ENCODE data around the gene RAP1A. TPM values are rescaled to one million over a fixed set of nuclear protein-coding genes. Genes with fewer than 3 reads are reported as not detected.

The RAP1A gene
- total RNA-seq, 1 experiment from 2014 or later: 25.4 TPM

- TF ChIP-seq, protein P1, sequence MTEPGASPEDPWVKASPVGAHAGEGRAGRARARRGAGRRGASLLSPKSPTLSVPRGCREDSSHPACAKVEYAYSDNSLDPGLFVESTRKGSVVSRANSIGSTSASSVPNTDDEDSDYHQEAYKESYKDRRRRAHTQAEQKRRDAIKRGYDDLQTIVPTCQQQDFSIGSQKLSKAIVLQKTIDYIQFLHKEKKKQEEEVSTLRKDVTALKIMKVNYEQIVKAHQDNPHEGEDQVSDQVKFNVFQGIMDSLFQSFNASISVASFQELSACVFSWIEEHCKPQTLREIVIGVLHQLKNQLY (CRISPR knock-in tag; IDR thresholded peaks at IDR 0.05): no peak
- TF ChIP-seq, protein P2, sequence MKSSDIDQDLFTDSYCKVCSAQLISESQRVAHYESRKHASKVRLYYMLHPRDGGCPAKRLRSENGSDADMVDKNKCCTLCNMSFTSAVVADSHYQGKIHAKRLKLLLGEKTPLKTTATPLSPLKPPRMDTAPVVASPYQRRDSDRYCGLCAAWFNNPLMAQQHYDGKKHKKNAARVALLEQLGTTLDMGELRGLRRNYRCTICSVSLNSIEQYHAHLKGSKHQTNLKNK (CRISPR knock-in tag; IDR thresholded peaks at IDR 0.05): no peak
- no peak; the same call in 1 of the 2 replicates for TF ChIP-seq ZBTB21 (CRISPR knock-in tag; IDR thresholded peaks at IDR 0.05; ENCODE audit: borderline replicate concordance)
- no peak for TF ChIP-seq ZNF671 (CRISPR knock-in tag; IDR thresholded peaks at IDR 0.05)
- no peak for TF ChIP-seq TEAD1 (CRISPR knock-in tag; IDR thresholded peaks at IDR 0.05)
- TF ChIP-seq, protein P3, sequence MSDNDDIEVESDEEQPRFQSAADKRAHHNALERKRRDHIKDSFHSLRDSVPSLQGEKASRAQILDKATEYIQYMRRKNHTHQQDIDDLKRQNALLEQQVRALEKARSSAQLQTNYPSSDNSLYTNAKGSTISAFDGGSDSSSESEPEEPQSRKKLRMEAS (CRISPR knock-in tag; IDR thresholded peaks at IDR 0.05): peak; percentile 89
- no peak for TF ChIP-seq RORB (CRISPR knock-in tag; IDR thresholded peaks at IDR 0.05)
- peak; percentile 51; the same call in 1 of the 2 replicates for TF ChIP-seq FOXP4 (CRISPR knock-in tag; IDR thresholded peaks at IDR 0.05)
- TF ChIP-seq, protein P4, sequence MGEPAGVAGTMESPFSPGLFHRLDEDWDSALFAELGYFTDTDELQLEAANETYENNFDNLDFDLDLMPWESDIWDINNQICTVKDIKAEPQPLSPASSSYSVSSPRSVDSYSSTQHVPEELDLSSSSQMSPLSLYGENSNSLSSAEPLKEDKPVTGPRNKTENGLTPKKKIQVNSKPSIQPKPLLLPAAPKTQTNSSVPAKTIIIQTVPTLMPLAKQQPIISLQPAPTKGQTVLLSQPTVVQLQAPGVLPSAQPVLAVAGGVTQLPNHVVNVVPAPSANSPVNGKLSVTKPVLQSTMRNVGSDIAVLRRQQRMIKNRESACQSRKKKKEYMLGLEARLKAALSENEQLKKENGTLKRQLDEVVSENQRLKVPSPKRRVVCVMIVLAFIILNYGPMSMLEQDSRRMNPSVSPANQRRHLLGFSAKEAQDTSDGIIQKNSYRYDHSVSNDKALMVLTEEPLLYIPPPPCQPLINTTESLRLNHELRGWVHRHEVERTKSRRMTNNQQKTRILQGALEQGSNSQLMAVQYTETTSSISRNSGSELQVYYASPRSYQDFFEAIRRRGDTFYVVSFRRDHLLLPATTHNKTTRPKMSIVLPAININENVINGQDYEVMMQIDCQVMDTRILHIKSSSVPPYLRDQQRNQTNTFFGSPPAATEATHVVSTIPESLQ (CRISPR knock-in tag; IDR thresholded peaks at IDR 0.05): no peak
- TF ChIP-seq GRHL2 (CRISPR knock-in tag; IDR thresholded peaks at IDR 0.05; ENCODE audit: insufficient replicate concordance, severe bottlenecking): no peak
- no peak; the same call in 1 of the 2 replicates for TF ChIP-seq KAT7 (CRISPR knock-in tag; IDR thresholded peaks at IDR 0.05; ENCODE audit: borderline replicate concordance)
- no peak for TF ChIP-seq ZNF138 (CRISPR knock-in tag; conservative IDR thresholded peaks at IDR 0.05)
- TF ChIP-seq, protein P5, sequence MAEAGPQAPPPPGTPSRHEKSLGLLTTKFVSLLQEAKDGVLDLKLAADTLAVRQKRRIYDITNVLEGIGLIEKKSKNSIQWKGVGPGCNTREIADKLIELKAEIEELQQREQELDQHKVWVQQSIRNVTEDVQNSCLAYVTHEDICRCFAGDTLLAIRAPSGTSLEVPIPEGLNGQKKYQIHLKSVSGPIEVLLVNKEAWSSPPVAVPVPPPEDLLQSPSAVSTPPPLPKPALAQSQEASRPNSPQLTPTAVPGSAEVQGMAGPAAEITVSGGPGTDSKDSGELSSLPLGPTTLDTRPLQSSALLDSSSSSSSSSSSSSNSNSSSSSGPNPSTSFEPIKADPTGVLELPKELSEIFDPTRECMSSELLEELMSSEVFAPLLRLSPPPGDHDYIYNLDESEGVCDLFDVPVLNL (CRISPR knock-in tag; IDR thresholded peaks at IDR 0.05; ENCODE audit: borderline replicate concordance, low read depth): 0 out of 2 replicates have a peak, but pooled peaks have one; percentile 29
- no peak for TF ChIP-seq TP53 (CRISPR knock-in tag; IDR thresholded peaks at IDR 0.05)
- TF ChIP-seq MYBL2 (CRISPR knock-in tag; IDR thresholded peaks at IDR 0.05): peak; percentile 20; the same call in 1 of the 2 replicates
- TF ChIP-seq NR2C2 (CRISPR knock-in tag; IDR thresholded peaks at IDR 0.05): no peak
- no peak for TF ChIP-seq OVOL2 (CRISPR knock-in tag; IDR thresholded peaks at IDR 0.05; ENCODE audit: borderline replicate concordance)
- TF ChIP-seq IRF2 (CRISPR knock-in tag; IDR thresholded peaks at IDR 0.05; ENCODE audit: borderline replicate concordance, low read depth): no peak
- TF ChIP-seq AFF4 (CRISPR knock-in tag; IDR thresholded peaks at IDR 0.05; ENCODE audit: borderline replicate concordance): no peak
- no peak for TF ChIP-seq ZSCAN18 (CRISPR knock-in tag; IDR thresholded peaks at IDR 0.05)
- TF ChIP-seq, protein P6, sequence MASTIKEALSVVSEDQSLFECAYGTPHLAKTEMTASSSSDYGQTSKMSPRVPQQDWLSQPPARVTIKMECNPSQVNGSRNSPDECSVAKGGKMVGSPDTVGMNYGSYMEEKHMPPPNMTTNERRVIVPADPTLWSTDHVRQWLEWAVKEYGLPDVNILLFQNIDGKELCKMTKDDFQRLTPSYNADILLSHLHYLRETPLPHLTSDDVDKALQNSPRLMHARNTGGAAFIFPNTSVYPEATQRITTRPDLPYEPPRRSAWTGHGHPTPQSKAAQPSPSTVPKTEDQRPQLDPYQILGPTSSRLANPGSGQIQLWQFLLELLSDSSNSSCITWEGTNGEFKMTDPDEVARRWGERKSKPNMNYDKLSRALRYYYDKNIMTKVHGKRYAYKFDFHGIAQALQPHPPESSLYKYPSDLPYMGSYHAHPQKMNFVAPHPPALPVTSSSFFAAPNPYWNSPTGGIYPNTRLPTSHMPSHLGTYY (CRISPR knock-in tag; IDR thresholded peaks at IDR 0.05): no peak
- TF ChIP-seq, protein P7, sequence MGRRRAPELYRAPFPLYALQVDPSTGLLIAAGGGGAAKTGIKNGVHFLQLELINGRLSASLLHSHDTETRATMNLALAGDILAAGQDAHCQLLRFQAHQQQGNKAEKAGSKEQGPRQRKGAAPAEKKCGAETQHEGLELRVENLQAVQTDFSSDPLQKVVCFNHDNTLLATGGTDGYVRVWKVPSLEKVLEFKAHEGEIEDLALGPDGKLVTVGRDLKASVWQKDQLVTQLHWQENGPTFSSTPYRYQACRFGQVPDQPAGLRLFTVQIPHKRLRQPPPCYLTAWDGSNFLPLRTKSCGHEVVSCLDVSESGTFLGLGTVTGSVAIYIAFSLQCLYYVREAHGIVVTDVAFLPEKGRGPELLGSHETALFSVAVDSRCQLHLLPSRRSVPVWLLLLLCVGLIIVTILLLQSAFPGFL (CRISPR knock-in tag; IDR thresholded peaks at IDR 0.05; ENCODE audit: borderline replicate concordance): no peak
- TF ChIP-seq NR3C1 (CRISPR knock-in tag; conservative IDR thresholded peaks at IDR 0.05; ENCODE audit: low read depth): no peak
Observed at GRCh38 chr1:111755331-111756123, 135.9 kb downstream of the RAP1A start, which contains the start of gene DDX20 (continued).
